HepG2 (cell line): ENCODE measurements around the gene PRM2. TPM values are rescaled to one million over a fixed set of nuclear protein-coding genes. Genes with fewer than 3 reads are reported as not detected.
A peak's percentile ranks its signal among the peaks of the same experiment; 100 is the strongest.

ENCODE experiments used
- BCL6 ChIP-seq: IDR thresholded peaks from 2 replicates; pipeline ENCODE4 v1.6.1; 2016; ENCODE audit warnings: missing genetic modification reagents, missing compliant biosample characterization
- CCAR2 ChIP-seq: fragments of 200-400 bp; formaldehyde crosslinking; optimal IDR thresholded peaks from 2 replicates; pipeline ENCODE3; 2018; ENCODE audit warnings: low read depth, mild to moderate bottlenecking, low read length, moderate library complexity
- MEF2D ChIP-seq: sonication (generic); formaldehyde crosslinking; IDR thresholded peaks from 2 replicates; pipeline ENCODE4 v1.5.1; 2020; ENCODE audit warnings: mild to moderate bottlenecking, missing genetic modification reagents
- REXO4 ChIP-seq: sonication (generic); formaldehyde crosslinking; IDR thresholded peaks from 2 replicates; pipeline ENCODE4 v1.8.0; 2022; ENCODE audit warnings: missing genetic modification reagents, mild to moderate bottlenecking, borderline replicate concordance
- RXRA ChIP-seq: sonication (generic); formaldehyde crosslinking; IDR thresholded peaks from 2 replicates; pipeline ENCODE4 v1.5.1; 2020; ENCODE audit warnings: missing genetic modification reagents
- SMYD3 ChIP-seq: sonication (generic); formaldehyde crosslinking; IDR thresholded peaks from 2 replicates; pipeline ENCODE4 v1.8.1; 2023; ENCODE audit warnings: mild to moderate bottlenecking, missing genetic modification reagents
- ZGPAT ChIP-seq: IDR thresholded peaks from 2 replicates; pipeline ENCODE4 v1.6.1; 2016; ENCODE audit warnings: mild to moderate bottlenecking
- ZHX2 ChIP-seq, 2 experiments: sonication (generic) in 1 of 2; formaldehyde crosslinking in 1 of 2; IDR thresholded peaks; 2 replicates each; pipeline versions ENCODE4 v1.6.1 to v1.9.0; 2014 to 2022; ENCODE audit warnings: antibody characterized with exemption in 1 of 2, borderline replicate concordance in 1 of 2, inconsistent platforms in 1 of 2, low read depth in 1 of 2, missing genetic modification reagents in 1 of 2
- ZMAT5 ChIP-seq: sonication (generic); formaldehyde crosslinking; IDR thresholded peaks from 2 replicates; pipeline ENCODE4 v1.5.0; 2020; ENCODE audit warnings: mild to moderate bottlenecking, low read depth, missing genetic modification reagents, borderline replicate concordance
- ZNF136 ChIP-seq: sonication (generic); formaldehyde crosslinking; IDR thresholded peaks from 2 replicates; pipeline ENCODE4 v1.8.1; 2022; ENCODE audit warnings: low read depth, mild to moderate bottlenecking, moderate library complexity, missing genetic modification reagents
- ZNF33B ChIP-seq: sonication (generic); formaldehyde crosslinking; IDR thresholded peaks from 2 replicates; pipeline ENCODE4 v1.5.1; 2020; ENCODE audit warnings: mild to moderate bottlenecking, missing genetic modification reagents
- ZNF574 ChIP-seq: sonication (generic); formaldehyde crosslinking; IDR thresholded peaks from 2 replicates; pipeline ENCODE4 v1.4.0; 2020; ENCODE audit warnings: missing genetic modification reagents
- ZNF576 ChIP-seq: sonication (generic); formaldehyde crosslinking; IDR thresholded peaks from 2 replicates; pipeline ENCODE4 v1.4.0; 2020; ENCODE audit warnings: mild to moderate bottlenecking, missing genetic modification reagents
- ZNF747 ChIP-seq: sonication (generic); formaldehyde crosslinking; IDR thresholded peaks from 2 replicates; pipeline ENCODE4 v1.8.1; 2023; ENCODE audit warnings: missing genetic modification reagents, mild to moderate bottlenecking, borderline replicate concordance
- polyA plus RNA-seq, 8 experiments: library from polyadenylated mRNA; depleted of rRNA in 3 of 8; stranded (reverse) in 7 of 8; unstranded in 1 of 8; fragments of >200 nt; fragmentation: Illumina TruSeq in 4 of 8; extraction: Trizol in 4 of 8; gene quantifications; 2 replicates each; pipeline versions ENCODE4 v1.2.1 to v1.2.3, GENCODE V29; 2011 to 2016; ENCODE audit warnings: low read depth in 4 of 8, missing spikeins in 1 of 8, mixed read lengths in 1 of 8; ENCODE audit not compliant: insufficient read depth in 1 of 8
- total RNA-seq, 5 experiments: library from RNA; depleted of rRNA; stranded (reverse); fragments of >200 nt; fragmentation: Illumina TruSeq; extraction: Trizol; gene quantifications; 2 replicates each; pipeline ENCODE4 v1.2.3, GENCODE V29; 2016; ENCODE audit warnings: low read depth in 1 of 5

Gene PRM2
- total and polyA plus RNA-seq, 2 of the 13 experiments (the other 11 are each of a cell fraction or from before 2014, with no cell fraction given) = 0.54 TPM; not detected in 1

GRCh38 chr16:11257131-11257938 is 18.9 kb downstream of the PRM2 start (continued):
- TF ChIP-seq ZHX2 (IDR thresholded peaks at IDR 0.05; ENCODE audit: low read depth) = 0 out of 2 replicates have a peak, but pooled peaks have one; percentile 29
- no peak; the same call in 1 of the 2 replicates for TF ChIP-seq ZHX2 (CRISPR knock-in tag; IDR thresholded peaks at IDR 0.05; ENCODE audit: borderline replicate concordance)
- TF ChIP-seq ZGPAT (CRISPR knock-in tag) = peak; percentile 10; the same call in 1 of the 2 replicates
- TF ChIP-seq RXRA (CRISPR knock-in tag) = peak; percentile 59
- TF ChIP-seq ZMAT5 (CRISPR knock-in tag) = no peak
- TF ChIP-seq BCL6 (CRISPR knock-in tag) = no peak
- no peak; the same call in 1 of the 2 replicates for TF ChIP-seq SMYD3 (CRISPR knock-in tag)
- peak; percentile 90; the same call in 1 of the 2 replicates for TF ChIP-seq ZNF136 (CRISPR knock-in tag)
- TF ChIP-seq ZNF576 (CRISPR knock-in tag) = no peak
- peak; percentile 82; the same call in 1 of the 2 replicates for TF ChIP-seq MEF2D (CRISPR knock-in tag)
- TF ChIP-seq REXO4 (CRISPR knock-in tag) = no peak
- TF ChIP-seq CCAR2 = peak; percentile 8
- TF ChIP-seq ZNF747 (CRISPR knock-in tag) = no peak
- peak; percentile 79 for TF ChIP-seq ZNF574 (CRISPR knock-in tag)
- TF ChIP-seq ZNF33B (CRISPR knock-in tag) = no peak
